ENCODE data around the gene AQP2. TPM values are rescaled to one million over a fixed set of nuclear protein-coding genes. Genes with fewer than 3 reads are reported as not detected.

AQP2 gene
- total and polyA plus RNA-seq, 2 of the 4 experiments (the other 2 are of a cell fraction): not detected

DNA sequence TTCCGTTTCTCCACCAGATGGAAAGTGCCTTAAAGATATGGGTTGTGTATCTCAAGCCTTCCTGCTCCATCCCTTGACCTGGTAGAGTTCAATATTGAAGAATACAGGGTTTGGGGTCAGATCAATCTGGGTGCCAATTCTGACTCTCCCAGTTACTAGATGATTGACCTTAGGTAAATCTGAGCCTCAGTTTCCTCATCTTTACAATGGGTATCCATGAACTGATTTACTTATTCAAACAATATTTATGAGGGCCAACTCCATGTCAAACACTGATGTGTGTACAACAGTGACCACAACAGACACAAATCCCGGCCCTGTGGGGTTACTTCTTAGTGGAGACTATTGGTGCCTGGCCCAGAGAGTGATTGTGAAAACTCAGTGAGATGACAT lies 39.3 kb upstream of the AQP2 start:
- Histone ChIP-seq H2BK120ac (ENCODE audit: low read depth, low read length) (no peak overlapping the region), H4K5ac (ENCODE audit: low read depth, low read length) (no peak overlapping the region), H3K4me3 (ENCODE audit: insufficient read depth, low read depth, low read length) (no peak overlapping the region), H3K18ac (ENCODE audit: low read depth, low read length) (no peak overlapping the region), H4K91ac (ENCODE audit: insufficient read depth, low read depth, low read length) (no peak overlapping the region), H4K20me1 (ENCODE audit: insufficient read depth, low read length) (no peaks in the 10 kb centered on the region), H2BK20ac (ENCODE audit: low read depth, low read length) (no peak overlapping the region), H3K23ac (ENCODE audit: low read depth, low read length) (no peak overlapping the region), H3K4ac (ENCODE audit: low read depth, low read length) (no peak overlapping the region), H3K79me1 (ENCODE audit: low read depth in 1 of 2, low read length in 2 of 2) (no peaks in the 10 kb centered on the region), H2BK5ac (ENCODE audit: low read depth, low read length, poor library complexity, severe bottlenecking) (no peak overlapping the region), H2AFZ (replicated peaks; ENCODE audit: low read length, poor library complexity) (no peak overlapping the region), H4K8ac (ENCODE audit: low read depth in 2 of 2, low read length in 2 of 2) (no peak overlapping the region), H3K14ac (replicated peaks; ENCODE audit: low read depth, low read length) (no peak overlapping the region), H3K9ac (ENCODE audit: low read depth, low read length) (no peak overlapping the region), H2BK15ac (ENCODE audit: low read depth, low read length) (no peak overlapping the region), H3K36me3 (ENCODE audit: control insufficient read depth, insufficient read depth, low read length) (no peaks in the 10 kb centered on the region), H3K9me1 (ENCODE audit: insufficient read depth, low read length) (no peaks in the 10 kb centered on the region), H3K56ac (ENCODE audit: extremely low read depth, insufficient read depth, low read length) (no peak overlapping the region), H3K9me3 (ENCODE audit: control insufficient read depth, insufficient read depth, low read length) (no peaks in the 10 kb centered on the region), H2AK5ac (ENCODE audit: low read depth, low read length) (no peak overlapping the region), H3K4me2 (ENCODE audit: low read depth, low read length) (no peak overlapping the region), H3K27ac (ENCODE audit: insufficient read depth, low read length) (no peak overlapping the region), H3K27me3 (ENCODE audit: control insufficient read depth, insufficient read depth, low read length) (peaks cover 10% of the 10 kb centered on the region), H3K4me1 (ENCODE audit: control insufficient read depth, insufficient read depth, low read length) (peaks cover 7% of the 10 kb centered on the region; the same call in 1 of the 2 replicates), H2AK9ac (replicated peaks; ENCODE audit: low read depth, low read length, poor library complexity) (no peak overlapping the region)
- no CpG with 5 or more reads among the region's 2 CpGs for WGBS, 2 experiments (ENCODE audit: extremely low coverage in 2 of 2, insufficient read length in 1 of 2)
- no peak for TF ChIP-seq MAZ (IDR thresholded peaks at IDR 0.05; ENCODE audit: borderline replicate concordance, low read depth, low read length)
- no peak for TF ChIP-seq RCOR1 (IDR thresholded peaks at IDR 0.05; ENCODE audit: insufficient replicate concordance, low read length)
- TF ChIP-seq, protein P1, sequence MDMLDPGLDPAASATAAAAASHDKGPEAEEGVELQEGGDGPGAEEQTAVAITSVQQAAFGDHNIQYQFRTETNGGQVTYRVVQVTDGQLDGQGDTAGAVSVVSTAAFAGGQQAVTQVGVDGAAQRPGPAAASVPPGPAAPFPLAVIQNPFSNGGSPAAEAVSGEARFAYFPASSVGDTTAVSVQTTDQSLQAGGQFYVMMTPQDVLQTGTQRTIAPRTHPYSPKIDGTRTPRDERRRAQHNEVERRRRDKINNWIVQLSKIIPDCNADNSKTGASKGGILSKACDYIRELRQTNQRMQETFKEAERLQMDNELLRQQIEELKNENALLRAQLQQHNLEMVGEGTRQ (IDR thresholded peaks at IDR 0.05; ENCODE audit: low read depth, low read length): no peak
- no peak for TF ChIP-seq POLR2A (IDR thresholded peaks at IDR 0.05; ENCODE audit: low read depth, low read length)
- no peak for TF ChIP-seq SMC3 (IDR thresholded peaks at IDR 0.05; ENCODE audit: low read depth, low read length)
- no peak for TF ChIP-seq NFE2L2 (IDR thresholded peaks at IDR 0.05; ENCODE audit: low read depth, low read length)
- TF ChIP-seq RAD21 (IDR thresholded peaks at IDR 0.05; ENCODE audit: low read length): no peak
- TF ChIP-seq MXI1 (IDR thresholded peaks at IDR 0.05; ENCODE audit: borderline replicate concordance, low read depth, low read length): no peak
- TF ChIP-seq CEBPB (IDR thresholded peaks at IDR 0.05; ENCODE audit: low read depth, low read length): no peak
- no peak for TF ChIP-seq MAFK (IDR thresholded peaks at IDR 0.05; ENCODE audit: low read depth, low read length)
- TF ChIP-seq, protein P2, sequence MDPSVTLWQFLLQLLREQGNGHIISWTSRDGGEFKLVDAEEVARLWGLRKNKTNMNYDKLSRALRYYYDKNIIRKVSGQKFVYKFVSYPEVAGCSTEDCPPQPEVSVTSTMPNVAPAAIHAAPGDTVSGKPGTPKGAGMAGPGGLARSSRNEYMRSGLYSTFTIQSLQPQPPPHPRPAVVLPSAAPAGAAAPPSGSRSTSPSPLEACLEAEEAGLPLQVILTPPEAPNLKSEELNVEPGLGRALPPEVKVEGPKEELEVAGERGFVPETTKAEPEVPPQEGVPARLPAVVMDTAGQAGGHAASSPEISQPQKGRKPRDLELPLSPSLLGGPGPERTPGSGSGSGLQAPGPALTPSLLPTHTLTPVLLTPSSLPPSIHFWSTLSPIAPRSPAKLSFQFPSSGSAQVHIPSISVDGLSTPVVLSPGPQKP (IDR thresholded peaks at IDR 0.05; ENCODE audit: borderline replicate concordance, low read depth, low read length): no peak
- no peak for TF ChIP-seq RFX5 (IDR thresholded peaks at IDR 0.05; ENCODE audit: low read depth, low read length)
- no peak for TF ChIP-seq BHLHE40 (IDR thresholded peaks at IDR 0.05; ENCODE audit: low read depth, low read length)
- TF ChIP-seq CHD1 (IDR thresholded peaks at IDR 0.05; ENCODE audit: low read depth, low read length): no peak
- TF ChIP-seq CTCF (conservative IDR thresholded peaks at IDR 0.05; ENCODE audit: low read depth, low read length): no peak
- TF ChIP-seq FOS (IDR thresholded peaks at IDR 0.05; ENCODE audit: low read depth, low read length): no peak
- in situ Hi-C loops (cut with MboI; ENCODE audit: low sequenced_read_pairs): no loop called here
- DNase-seq (no peak), ATAC-seq (ENCODE audit: low read depth) (no peak)
- intact Hi-C loops (cut with micrococcal nuclease): no loop called here
- no TSS peak for BruUV-seq (replicated peaks)
- POLR2A ChIA-PET (ENCODE audit: unreplicated experiment): no interaction called here
- CTCF ChIA-PET: no interaction called here
- dilution Hi-C loops (cut with HindIII; ENCODE audit: low sequenced_read_pairs, unreplicated experiment): no loop called here

Measured in IMR-90 (cell line).